HG03097 (cell line): ENCODE results near the gene JAKMIP2.

Experiments
- ATAC-seq: cut with Tn5 transposase; IDR thresholded peaks from one replicate; pipeline ENCODE4 v1.9.1; 2021; ENCODE audit not compliant: unreplicated experiment, low FRiP score

Gene JAKMIP2

GRCh38 chr5:147704544-147704943, 78.0 kb downstream of the JAKMIP2 start:
- ATAC-seq: no peak

GRCh38 chr5:147701468-147701867, 81.1 kb downstream of the JAKMIP2 start:
- no peak for ATAC-seq

- no peak for ATAC-seq
Observed at GRCh38 chr5:147699496-147700088, 82.9 kb downstream of the JAKMIP2 start.

GRCh38 chr5:147697380-147697779, 85.1 kb downstream of the JAKMIP2 start:
- ATAC-seq: no peak

GRCh38 chr5:147694772-147695171, 87.8 kb downstream of the JAKMIP2 start:
- no peak for ATAC-seq

- no peak for ATAC-seq
Observed at GRCh38 chr5:147693233-147693632, 89.3 kb downstream of the JAKMIP2 start.

- no peak for ATAC-seq
Observed at GRCh38 chr5:147691130-147691529, 91.4 kb downstream of the JAKMIP2 start.

GRCh38 chr5:147690595-147690994, 91.9 kb downstream of the JAKMIP2 start:
- ATAC-seq: no peak

- ATAC-seq: no peak
Observed at GRCh38 chr5:147689426-147689825, 93.1 kb downstream of the JAKMIP2 start.

- no peak for ATAC-seq
Observed at GRCh38 chr5:147688656-147689356, 93.7 kb downstream of the JAKMIP2 start.

- no peak for ATAC-seq
Observed at GRCh38 chr5:147687118-147687517, 95.4 kb downstream of the JAKMIP2 start.

- ATAC-seq: no peak
Observed at GRCh38 chr5:147686421-147686820, 96.1 kb downstream of the JAKMIP2 start.

GRCh38 chr5:147685993-147686392, 96.5 kb downstream of the JAKMIP2 start:
- ATAC-seq: no peak

GRCh38 chr5:147675168-147675567, 107.4 kb downstream of the JAKMIP2 start:
- ATAC-seq: no peak

GRCh38 chr5:147674411-147674810, 108.1 kb downstream of the JAKMIP2 start:
- ATAC-seq: no peak

- ATAC-seq: no peak
Observed at GRCh38 chr5:147673791-147674190, 108.7 kb downstream of the JAKMIP2 start.

GRCh38 chr5:147673266-147673665, 109.3 kb downstream of the JAKMIP2 start:
- ATAC-seq: no peak

- no peak for ATAC-seq
Observed at GRCh38 chr5:147671365-147671764, 111.2 kb downstream of the JAKMIP2 start.

- no peak for ATAC-seq
Observed at GRCh38 chr5:147670815-147671214, 111.7 kb downstream of the JAKMIP2 start.

GRCh38 chr5:147669169-147669869, 113.2 kb downstream of the JAKMIP2 start:
- no peak for ATAC-seq

GRCh38 chr5:147668385-147668784, 114.1 kb downstream of the JAKMIP2 start:
- no peak for ATAC-seq

- ATAC-seq: no peak
Observed at GRCh38 chr5:147667363-147667762, 115.2 kb downstream of the JAKMIP2 start.
